CD4-positive, alpha-beta T cell treated with Interleukin-17A for 4 hours (primary cell): Measurements from ENCODE around the gene HDAC4.

ENCODE experiments used
- DNase-seq: peaks from one replicate; pipeline ENCODE4 v3.0.0-alpha.2; 2020; ENCODE audit warnings: mixed read lengths

Gene HDAC4

DNA sequence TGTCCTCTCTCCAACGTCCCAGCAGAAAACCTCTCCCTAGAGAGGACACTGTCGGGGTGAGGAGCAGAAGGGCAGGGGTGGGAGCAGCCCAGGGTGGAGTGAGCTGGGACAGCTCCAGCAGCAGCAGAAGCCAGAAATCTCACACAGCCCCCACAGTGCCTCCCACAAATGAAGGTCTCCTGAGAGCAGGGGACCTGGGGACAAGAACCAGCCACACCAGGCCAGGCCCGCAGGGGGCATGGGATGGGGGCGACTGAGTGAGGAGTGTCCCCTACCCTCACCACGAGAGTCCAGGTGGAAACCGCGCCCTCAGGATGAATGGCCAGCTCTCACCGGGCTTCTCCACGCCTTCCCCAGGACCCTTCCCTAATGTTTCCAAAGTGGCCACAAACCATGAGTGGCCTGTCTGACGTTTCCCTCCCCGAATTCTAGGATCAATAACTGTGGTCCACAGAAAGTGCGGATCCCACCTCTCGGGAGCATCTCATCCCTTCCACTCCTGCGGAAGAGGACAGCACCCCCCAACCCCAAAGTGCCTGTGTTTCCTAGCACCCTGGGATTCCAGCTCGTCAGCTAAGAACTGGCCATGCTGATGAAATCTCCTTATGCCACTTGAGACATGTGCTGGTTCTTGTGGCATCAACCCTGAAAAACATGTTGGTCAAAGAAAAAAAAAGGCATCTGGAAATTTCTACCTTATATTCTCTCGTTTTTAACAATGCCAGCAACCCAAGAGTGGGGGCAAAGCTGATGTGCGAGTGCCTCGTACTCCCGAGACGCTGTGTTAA lies 121.1 kb downstream of the HDAC4 start:
- DNase-seq, result no peak

GRCh38 chr2:239278941-239279365 lies 121.9 kb downstream of the HDAC4 start:
- DNase-seq, result peak; percentile 5

GRCh38 chr2:239278361-239278760 lies 122.5 kb downstream of the HDAC4 start:
- peak; percentile 2 for DNase-seq

GRCh38 chr2:239277401-239278085 lies 123.3 kb downstream of the HDAC4 start:
- DNase-seq, result peak; percentile 9

DNA sequence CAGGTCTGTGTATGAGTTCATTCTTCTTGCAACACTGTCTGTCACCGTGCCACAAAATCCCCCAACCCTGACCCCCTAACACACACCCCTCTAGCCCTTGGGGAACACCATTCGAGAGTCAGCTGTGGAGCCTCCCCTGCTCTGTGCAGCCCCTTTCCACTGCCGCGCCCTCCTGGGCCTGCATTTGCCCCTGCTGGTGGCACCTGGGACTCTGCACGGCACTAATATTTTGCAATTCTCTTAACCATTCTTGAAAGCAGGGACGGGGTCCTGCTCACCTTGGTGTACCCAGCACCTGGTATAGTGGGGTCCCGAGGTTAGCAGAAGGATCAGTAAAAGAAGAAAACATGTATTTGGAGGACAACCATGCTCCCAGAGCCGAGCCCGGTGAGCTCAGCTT lies 124.0 kb downstream of the HDAC4 start:
- DNase-seq, result peak; percentile 2

- DNase-seq, result peak; percentile 5
Observed at GRCh38 chr2:239275847-239276831, 124.7 kb downstream of the HDAC4 start.

DNA sequence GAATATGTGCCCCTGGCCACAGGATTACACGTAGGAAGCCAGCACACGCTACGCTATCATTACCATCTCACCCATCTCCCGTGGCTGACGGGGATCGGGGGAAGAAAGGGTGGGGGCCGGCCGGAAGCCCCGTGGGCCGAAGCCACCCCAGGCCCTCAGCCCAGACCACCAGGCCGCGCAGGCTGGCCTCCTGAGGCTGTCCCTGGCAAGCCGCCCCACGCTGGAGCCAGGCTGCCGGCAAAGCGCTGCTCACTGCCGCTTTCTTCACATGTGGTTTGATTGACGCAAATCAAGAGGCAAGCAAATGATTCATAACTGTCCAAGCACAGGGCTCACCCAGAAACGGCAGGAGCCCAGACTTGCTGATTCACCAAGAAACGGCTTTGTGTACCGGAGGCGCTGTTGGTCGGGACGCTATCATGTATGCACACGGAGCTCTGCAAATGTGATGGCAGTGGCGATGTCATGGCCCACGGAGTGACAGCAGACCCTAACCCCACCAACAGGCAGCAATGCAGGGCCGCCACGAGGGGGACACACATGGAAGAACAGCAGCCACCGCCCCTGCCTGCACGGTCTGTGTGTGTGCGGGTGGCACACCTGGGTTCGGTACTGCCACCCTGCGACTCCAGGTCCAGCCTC lies 125.7 kb downstream of the HDAC4 start:
- peak; percentile 85 for DNase-seq

- DNase-seq, result peak; percentile 36
Observed at GRCh38 chr2:239274391-239275043, 126.3 kb downstream of the HDAC4 start.

GRCh38 chr2:239273280-239274234 lies 127.3 kb downstream of the HDAC4 start:
- DNase-seq, result no peak

GRCh38 chr2:239272626-239273025 lies 128.2 kb downstream of the HDAC4 start:
- DNase-seq, result no peak

- no peak for DNase-seq
Observed at GRCh38 chr2:239271882-239272281, 128.9 kb downstream of the HDAC4 start.

- no peak for DNase-seq
Observed at GRCh38 chr2:239271471-239271870, 129.3 kb downstream of the HDAC4 start.

DNA sequence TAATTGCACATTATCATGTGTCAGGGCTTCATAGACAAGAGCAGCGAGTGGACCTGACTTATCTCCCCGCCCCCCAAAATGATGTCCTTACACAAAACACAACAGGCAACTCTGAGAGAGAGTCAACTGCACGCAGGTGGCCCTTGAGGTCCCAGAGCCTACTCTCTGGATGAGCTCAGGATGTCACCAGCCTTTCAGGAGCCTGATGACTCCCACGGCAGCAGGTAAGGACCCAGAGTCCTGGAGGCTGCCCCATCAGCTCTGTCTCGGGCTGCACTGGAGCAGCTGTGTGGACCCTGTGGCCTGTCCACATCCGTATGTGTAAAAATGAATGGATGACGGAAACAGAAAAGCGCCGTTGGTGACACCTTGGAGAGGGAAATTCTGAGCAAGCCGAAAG lies 130.9 kb downstream of the HDAC4 start:
- DNase-seq, result no peak

DNA sequence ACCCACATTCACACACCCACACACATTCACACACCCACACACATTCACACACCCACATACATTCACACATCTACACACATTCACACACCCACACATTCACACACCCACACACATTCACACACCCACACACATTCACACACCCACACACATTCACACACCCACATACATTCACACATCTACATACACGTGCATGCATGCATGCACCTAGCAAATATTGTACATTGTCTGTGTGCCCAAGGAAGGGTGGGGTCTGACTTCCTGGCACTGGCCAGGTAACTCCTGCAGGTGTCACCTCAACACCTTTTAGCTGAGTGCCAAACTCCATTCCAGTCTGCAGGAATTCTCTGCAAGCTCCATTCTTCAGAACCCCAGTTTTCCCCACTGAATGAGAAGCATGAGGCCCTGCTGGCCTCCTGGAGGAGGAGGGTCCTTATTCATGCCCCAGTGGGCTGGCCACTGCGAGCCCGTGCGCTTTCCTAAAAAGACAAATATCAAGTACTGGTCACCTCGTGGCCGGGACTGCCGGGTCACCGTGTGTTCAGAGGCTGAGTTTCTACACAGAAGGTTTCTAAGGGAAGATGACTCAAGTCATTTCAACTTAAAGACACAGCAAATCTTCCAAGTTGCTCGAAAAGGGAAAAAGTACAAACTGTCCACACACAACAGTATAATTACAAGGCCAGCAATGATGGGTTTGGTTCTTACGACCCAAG lies 131.5 kb downstream of the HDAC4 start:
- no peak for DNase-seq

GRCh38 chr2:239268549-239268948 lies 132.3 kb downstream of the HDAC4 start:
- no peak for DNase-seq

DNA sequence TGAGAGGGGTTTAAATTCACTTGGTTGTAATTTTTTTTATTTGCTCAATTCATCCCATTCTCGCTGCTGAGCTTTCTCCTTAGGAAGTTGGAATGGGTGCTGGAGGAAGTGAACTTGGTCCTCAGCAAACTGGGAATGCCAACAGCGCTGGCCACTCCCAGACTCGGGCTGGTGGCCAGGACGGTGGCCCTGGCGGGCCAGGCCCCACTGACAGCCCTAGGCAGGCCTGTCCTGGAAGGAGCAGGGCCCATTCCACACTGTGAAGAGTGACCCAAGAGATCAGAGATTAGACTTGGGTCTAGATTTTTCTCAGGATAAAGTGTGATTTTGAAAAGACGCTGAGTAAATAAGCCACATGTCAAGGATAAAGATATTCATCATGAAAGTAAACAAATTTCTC lies 132.7 kb downstream of the HDAC4 start:
- no peak for DNase-seq

- peak; percentile 91 for DNase-seq
Observed at GRCh38 chr2:239267288-239267951, 133.4 kb downstream of the HDAC4 start.

DNA sequence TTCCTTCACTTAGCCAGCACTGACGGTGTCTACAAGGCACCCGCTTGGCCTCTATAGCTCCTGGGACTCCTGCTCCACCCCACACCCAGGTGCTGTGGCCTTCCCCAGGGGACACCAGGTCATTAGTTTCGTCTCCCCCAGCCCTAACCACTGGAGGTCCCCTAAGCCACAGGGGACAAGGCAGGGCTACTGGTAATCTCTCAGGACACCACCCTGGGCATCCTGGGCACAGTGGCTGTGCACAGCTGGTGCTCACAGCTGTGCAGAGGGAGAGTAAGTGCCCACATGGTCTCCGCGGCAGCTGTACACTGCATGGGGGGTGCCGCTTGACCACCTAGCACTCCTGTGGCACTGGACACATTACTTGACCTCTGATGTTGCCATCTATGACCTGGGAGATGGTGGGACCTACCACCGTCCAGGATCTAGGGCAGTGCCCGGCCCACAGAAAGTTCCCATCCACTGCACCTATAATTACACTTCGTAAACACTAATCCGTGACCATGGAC lies 134.0 kb downstream of the HDAC4 start:
- no peak for DNase-seq

- no peak for DNase-seq
Observed at GRCh38 chr2:239266434-239266766, 134.4 kb downstream of the HDAC4 start.
